Endothelial cell of umbilical vein (primary cell): Measurements from ENCODE around the gene C9orf57.

Experiments used
- EZH2 ChIP-seq: IDR thresholded peaks from 2 replicates; pipeline ENCODE4 v1.6.1; 2012; ENCODE audit warnings: borderline replicate concordance, low read depth, mild to moderate bottlenecking, moderate library complexity, low read length, inconsistent platforms; ENCODE audit not compliant: severe bottlenecking
- POLR2A ChIP-seq: IDR thresholded peaks from 2 replicates; pipeline ENCODE4 v1.6.1; 2012; ENCODE audit warnings: low read depth, mild to moderate bottlenecking, control low read depth, low read length
- POLR2AphosphoS5 ChIP-seq: IDR thresholded peaks from 2 replicates; pipeline ENCODE4 v1.6.1; 2012; ENCODE audit warnings: low read depth, mild to moderate bottlenecking, control low read depth, low read length, moderate library complexity; ENCODE audit not compliant: insufficient read depth
- TF ChIP-seq, protein P1 (sequence below), 2 donors: IDR thresholded peaks; 1 replicate in 1 of 2; 2 replicates in 1 of 2; pipeline ENCODE4 v1.5.1; 2011; ENCODE audit warnings: low read length in 2 of 2, mild to moderate bottlenecking in 2 of 2, moderate library complexity in 2 of 2, control low read depth in 1 of 2, inconsistent platforms in 1 of 2, low read depth in 1 of 2; ENCODE audit not compliant: insufficient read depth in 1 of 2; ENCODE audit errors: extremely low read depth in 1 of 2

DNA sequence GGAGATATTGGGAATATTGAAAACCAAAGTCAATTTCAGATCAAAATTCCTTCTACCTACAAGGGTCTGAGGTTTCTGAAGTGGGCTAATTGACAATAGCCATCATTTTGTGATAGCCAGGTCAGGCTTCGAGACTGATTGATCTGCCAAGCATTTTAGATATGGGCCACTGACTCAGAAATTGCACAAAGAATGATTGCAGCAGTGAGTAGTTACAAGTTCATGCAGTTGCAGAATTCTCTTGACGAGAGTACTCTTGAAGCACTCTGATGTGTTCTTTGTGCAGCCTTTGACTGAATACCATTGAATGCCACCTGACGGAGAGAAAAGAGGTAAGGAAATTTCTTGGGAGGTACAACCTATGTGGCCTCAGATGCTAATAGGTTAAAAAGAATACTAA is 8.3 kb downstream of the C9orf57 start:
- TF ChIP-seq, protein P1, sequence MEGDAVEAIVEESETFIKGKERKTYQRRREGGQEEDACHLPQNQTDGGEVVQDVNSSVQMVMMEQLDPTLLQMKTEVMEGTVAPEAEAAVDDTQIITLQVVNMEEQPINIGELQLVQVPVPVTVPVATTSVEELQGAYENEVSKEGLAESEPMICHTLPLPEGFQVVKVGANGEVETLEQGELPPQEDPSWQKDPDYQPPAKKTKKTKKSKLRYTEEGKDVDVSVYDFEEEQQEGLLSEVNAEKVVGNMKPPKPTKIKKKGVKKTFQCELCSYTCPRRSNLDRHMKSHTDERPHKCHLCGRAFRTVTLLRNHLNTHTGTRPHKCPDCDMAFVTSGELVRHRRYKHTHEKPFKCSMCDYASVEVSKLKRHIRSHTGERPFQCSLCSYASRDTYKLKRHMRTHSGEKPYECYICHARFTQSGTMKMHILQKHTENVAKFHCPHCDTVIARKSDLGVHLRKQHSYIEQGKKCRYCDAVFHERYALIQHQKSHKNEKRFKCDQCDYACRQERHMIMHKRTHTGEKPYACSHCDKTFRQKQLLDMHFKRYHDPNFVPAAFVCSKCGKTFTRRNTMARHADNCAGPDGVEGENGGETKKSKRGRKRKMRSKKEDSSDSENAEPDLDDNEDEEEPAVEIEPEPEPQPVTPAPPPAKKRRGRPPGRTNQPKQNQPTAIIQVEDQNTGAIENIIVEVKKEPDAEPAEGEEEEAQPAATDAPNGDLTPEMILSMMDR (IDR thresholded peaks at IDR 0.05; ENCODE audit: extremely low read depth in 1 of 2, insufficient read depth in 1 of 2, low read depth in 1 of 2, low read length in 2 of 2), result no peak
- TF ChIP-seq POLR2AphosphoS5 (no peak), POLR2A (no peak), EZH2 (no peak)
